Osteocyte (in vitro differentiated cells): Measurements from ENCODE around the gene PNLIPRP1. TPM values are rescaled to one million over a fixed set of nuclear protein-coding genes. Genes with fewer than 3 reads are reported as not detected.

Experiments used
- DNase-seq: peaks from one replicate; pipeline ENCODE4 v3.0.0; 2021; ENCODE audit warnings: mixed read lengths; ENCODE audit not compliant: unreplicated experiment; ENCODE audit errors: extremely low spot score
- H3K27ac Mint-ChIP-seq: one replicate; pipeline ENCODE4 v1.8.0; 2021; ENCODE audit warnings: mild to moderate bottlenecking, mixed read lengths; ENCODE audit not compliant: unreplicated experiment
- H3K27me3 Mint-ChIP-seq: one replicate; pipeline ENCODE4 v1.8.0; 2021; ENCODE audit warnings: mixed read lengths; ENCODE audit not compliant: unreplicated experiment
- H3K36me3 Mint-ChIP-seq: one replicate; pipeline ENCODE4 v1.8.0; 2021; ENCODE audit warnings: mixed read lengths; ENCODE audit not compliant: unreplicated experiment
- H3K4me1 Mint-ChIP-seq: one replicate; pipeline ENCODE4 v1.8.0; 2021; ENCODE audit warnings: mixed read lengths; ENCODE audit not compliant: unreplicated experiment
- H3K4me3 Mint-ChIP-seq: one replicate; pipeline ENCODE4 v1.8.0; 2021; ENCODE audit warnings: mild to moderate bottlenecking, moderate library complexity, mixed read lengths; ENCODE audit not compliant: unreplicated experiment
- H3K9me3 Mint-ChIP-seq: one replicate; pipeline ENCODE4 v1.8.0; 2021; ENCODE audit warnings: mixed read lengths; ENCODE audit not compliant: unreplicated experiment
- CTCF ChIP-seq: fragments of 200-600 bp; sonication (generic); IDR thresholded peaks from 2 replicates; pipeline ENCODE4 v1.5.0; 2021; ENCODE audit warnings: antibody characterized with exemption, mild to moderate bottlenecking, moderate library complexity
- total RNA-seq: library from RNA; stranded (reverse); gene quantifications from 2 replicates; pipeline ENCODE4 v1.2.1, GENCODE V29; 2021

The PNLIPRP1 gene
- total RNA-seq, 1 donor from 2014 or later, result not detected

GRCh38 chr10:116598329-116598728, 7.6 kb downstream of the PNLIPRP1 start:
- H3K4me1 Mint-ChIP-seq, result no peaks in the 10 kb centered on the region
- no peak overlapping the region for H3K4me3 Mint-ChIP-seq
- H3K27me3 Mint-ChIP-seq, result peaks cover 5% of the 10 kb centered on the region
- no peak overlapping the region for H3K27ac Mint-ChIP-seq
- no peaks in the 10 kb centered on the region for H3K9me3 Mint-ChIP-seq
- no peak for TF ChIP-seq CTCF
- no peaks in the 10 kb centered on the region for H3K36me3 Mint-ChIP-seq
- DNase-seq, result no peak

- no peak overlapping the region for H3K4me3 Mint-ChIP-seq
- H3K9me3 Mint-ChIP-seq, result no peaks in the 10 kb centered on the region
- DNase-seq, result peak; percentile 44
- TF ChIP-seq CTCF, result no peak
- H3K36me3 Mint-ChIP-seq, result no peaks in the 10 kb centered on the region
- H3K4me1 Mint-ChIP-seq, result no peaks in the 10 kb centered on the region
- no peak overlapping the region for H3K27ac Mint-ChIP-seq
- peaks cover 5% of the 10 kb centered on the region for H3K27me3 Mint-ChIP-seq
These were observed 9.2 kb downstream of the PNLIPRP1 start for GRCh38 chr10:116599991-116600390.

- Mint-ChIP-seq H3K27me3 (peaks cover 4% of the 10 kb centered on the region), H3K4me1 (no peaks in the 10 kb centered on the region), H3K36me3 (no peaks in the 10 kb centered on the region), H3K4me3 (no peak overlapping the region), H3K27ac (no peak overlapping the region), H3K9me3 (no peaks in the 10 kb centered on the region)
- no peak for TF ChIP-seq CTCF
- no peak for DNase-seq
These were observed 12.1 kb downstream of the PNLIPRP1 start for GRCh38 chr10:116602648-116603400.

- no peak overlapping the region for H3K27ac Mint-ChIP-seq
- no peak for TF ChIP-seq CTCF
- no peaks in the 10 kb centered on the region for H3K9me3 Mint-ChIP-seq
- no peak for DNase-seq
- no peaks in the 10 kb centered on the region for H3K4me1 Mint-ChIP-seq
- no peak overlapping the region for H3K4me3 Mint-ChIP-seq
- no peaks in the 10 kb centered on the region for H3K36me3 Mint-ChIP-seq
- no peaks in the 10 kb centered on the region for H3K27me3 Mint-ChIP-seq
These were observed 15.3 kb downstream of the PNLIPRP1 start for GRCh38 chr10:116606061-116606483.

- no peaks in the 10 kb centered on the region for H3K27me3 Mint-ChIP-seq
- no peak for DNase-seq
- H3K27ac Mint-ChIP-seq, result no peak overlapping the region
- no peak overlapping the region for H3K4me3 Mint-ChIP-seq
- H3K36me3 Mint-ChIP-seq, result no peaks in the 10 kb centered on the region
- no peaks in the 10 kb centered on the region for H3K9me3 Mint-ChIP-seq
- no peak for TF ChIP-seq CTCF
- H3K4me1 Mint-ChIP-seq, result no peaks in the 10 kb centered on the region
These were observed 16.6 kb downstream of the PNLIPRP1 start for GRCh38 chr10:116607336-116607735.
